CD4-positive, alpha-beta T cell treated with Interleukin-4 for 4 hours (primary cell): Measurements from ENCODE around the gene TMPRSS2.
"Not testable (repeated sequence)": the region's sequence is repeated elsewhere in the genome, so short reads cannot be mapped to it uniquely, and the experiment has no call there.

Experiments used
- DNase-seq: peaks from one replicate; pipeline ENCODE4 v3.0.0-alpha.2; 2020

Gene TMPRSS2

DNA sequence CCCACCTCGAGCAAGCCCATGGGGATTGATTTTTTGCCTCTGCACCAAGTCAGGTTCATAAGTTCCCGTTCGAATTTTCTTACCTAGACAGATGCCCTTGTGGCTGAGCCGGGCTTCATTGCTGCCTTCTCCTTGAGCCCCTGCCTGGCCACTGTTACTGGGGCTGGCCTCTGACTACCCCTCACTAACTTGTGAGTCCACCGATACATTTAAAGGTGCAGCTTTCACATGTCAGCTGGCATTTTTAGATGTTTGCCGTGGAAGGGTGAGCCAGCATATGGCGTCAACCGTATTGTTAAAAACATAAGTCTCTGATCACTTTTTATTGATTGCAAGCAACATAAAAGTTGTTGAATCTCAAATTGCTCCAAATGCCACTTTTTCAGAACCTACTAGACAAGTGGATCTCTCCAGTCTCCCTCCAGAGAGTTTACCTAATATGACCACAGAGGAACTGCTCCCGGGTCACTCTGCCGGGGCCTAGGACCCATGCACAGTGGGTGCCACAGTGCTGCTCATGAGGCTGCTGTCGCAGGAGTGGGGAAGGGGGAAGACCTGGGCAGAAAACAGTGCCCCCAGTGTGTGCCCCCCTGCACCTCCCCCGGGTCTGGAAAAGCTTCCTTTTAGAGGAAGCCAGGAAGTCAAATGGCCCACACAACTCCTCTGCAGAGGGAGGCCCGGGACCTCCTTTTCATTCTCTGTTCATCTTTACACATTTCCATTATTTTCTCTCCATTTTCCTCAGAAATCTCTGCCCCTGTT is 63.1 kb downstream of the TMPRSS2 start:
- no peak for DNase-seq

DNA sequence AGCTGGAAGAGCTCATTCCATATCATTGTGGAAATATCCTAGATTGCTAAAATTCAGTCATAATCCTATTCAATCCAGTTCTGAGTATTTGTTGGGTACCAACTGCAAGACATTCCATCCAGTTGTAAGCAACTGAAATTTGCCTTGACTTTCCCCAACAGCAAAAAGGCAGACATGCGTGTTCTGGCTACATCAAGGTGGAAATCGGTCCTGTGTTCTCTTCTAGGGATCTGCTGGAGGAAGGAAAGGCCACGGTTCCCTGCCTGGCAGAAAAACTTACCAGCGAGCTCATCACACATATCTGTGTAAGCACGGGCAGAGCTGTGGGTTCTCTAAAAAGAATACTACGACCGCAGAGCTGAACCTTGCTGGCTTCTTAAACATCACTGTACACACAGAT is 64.4 kb downstream of the TMPRSS2 start:
- DNase-seq = no peak

DNA sequence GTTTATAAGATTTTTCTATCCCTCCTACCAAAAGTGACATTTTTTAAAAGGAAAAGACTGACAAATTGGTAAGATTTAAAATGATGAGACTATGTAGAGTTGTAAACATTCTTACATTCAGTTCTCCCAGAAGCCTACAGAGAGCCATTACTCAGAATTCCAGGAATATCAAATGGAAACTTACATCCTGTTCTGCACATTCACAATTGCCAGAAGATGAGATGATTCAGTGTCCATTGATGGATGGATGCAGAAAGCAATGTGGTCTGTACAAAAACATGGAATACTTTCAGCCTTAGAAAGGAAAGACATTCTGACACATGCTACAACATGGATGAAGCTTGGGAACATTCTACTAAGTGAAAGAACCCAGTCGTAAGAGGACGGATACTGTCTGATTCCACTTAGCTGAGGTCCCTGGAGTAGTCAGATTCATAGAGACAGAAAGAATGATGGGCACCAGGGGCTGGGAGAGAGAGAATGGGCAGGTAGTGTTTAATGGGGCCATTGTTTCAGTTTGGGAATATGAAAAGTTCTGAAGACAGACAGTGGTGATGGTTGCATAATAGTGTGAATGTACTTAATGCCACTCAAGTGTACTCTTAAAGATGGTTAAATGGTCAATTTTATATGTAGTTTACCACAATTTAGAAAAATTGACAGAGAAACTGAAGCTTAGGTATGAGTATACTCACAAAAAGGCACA is 65.3 kb downstream of the TMPRSS2 start:
- DNase-seq = no peak

DNA sequence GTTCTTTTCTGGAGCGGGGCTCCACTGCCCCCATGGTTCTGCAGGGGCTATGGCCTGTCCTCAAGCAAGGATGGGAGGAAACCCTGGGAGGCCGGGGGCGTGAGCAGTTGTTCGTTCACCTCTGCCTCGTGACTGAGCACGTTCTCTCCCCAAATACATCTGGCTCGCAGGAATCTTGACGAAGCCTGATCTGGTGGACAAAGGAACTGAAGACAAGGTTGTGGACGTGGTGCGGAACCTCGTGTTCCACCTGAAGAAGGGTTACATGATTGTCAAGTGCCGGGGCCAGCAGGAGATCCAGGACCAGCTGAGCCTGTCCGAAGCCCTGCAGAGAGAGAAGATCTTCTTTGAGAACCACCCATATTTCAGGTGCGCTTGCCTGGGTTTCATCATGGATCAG is 66.4 kb downstream of the TMPRSS2 start:
- DNase-seq = no peak

DNA sequence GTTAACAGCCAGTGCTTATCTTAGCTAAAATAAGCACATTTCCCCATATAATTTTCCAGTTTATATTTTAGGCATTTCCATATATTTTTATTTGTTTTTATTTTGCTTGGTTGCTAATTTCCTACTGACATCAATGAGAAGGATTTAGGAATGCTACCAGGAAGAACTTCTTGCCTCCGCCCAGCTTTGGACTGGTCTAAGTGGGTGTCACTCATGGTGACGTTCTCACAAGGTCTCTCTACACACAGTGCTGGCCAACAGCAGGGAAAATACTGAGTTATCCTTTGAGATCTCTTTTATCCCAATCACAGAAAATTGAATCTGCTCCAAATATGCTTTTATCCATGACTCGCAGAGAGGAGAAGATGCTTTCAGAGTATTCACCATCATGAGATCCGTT is 68.7 kb downstream of the TMPRSS2 start:
- DNase-seq = no peak

DNA sequence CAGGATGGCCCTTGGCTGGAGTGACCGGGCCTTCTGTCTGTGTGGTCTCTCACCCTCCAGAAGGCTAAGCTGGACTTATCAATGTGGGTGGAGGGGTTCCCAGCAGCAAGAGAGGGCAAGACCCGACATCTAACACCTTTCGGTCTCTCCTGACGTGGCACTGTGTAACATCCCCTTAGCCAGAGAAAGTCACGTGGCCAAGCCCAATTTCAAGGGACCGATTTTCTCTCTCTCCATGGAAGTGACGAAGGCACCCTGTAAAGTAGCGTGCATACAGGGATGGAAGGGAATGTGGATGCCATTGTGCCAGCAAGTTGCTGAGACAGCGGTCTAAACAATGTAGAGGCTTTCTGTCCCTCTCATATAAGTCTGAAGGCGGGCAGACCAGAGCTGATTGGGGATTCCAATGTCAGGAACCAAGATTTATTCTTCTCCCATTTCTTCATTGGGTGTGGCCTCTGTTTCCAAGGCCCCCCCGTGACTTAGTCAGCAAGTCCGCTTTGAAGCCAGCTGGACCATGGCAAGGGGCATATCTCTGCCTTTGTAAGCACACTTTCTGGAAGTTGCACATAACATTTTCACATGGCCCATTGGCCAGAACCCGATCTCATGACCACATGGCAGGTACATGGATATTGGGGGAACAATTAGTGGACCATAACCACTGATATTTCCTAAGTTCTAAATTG is 69.4 kb downstream of the TMPRSS2 start:
- DNase-seq = no peak

DNA sequence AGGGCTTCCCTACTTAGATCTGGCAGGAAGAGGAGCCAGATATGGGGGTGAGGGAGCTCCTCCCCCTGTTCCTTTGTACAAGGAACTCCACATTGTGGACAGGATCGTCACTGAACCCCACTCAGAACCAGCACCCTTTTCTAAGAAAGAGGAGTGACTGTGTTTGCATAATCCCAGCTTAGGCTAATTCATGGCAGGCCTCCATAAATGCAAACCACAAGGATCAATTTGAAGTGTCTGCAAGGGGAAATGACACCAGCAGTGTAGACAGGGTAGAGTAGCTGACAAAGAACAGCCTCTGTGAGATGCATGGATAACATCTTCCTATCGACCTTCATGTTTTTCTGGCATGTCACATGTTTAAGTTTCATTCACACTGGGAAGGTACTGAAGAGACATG is 70.2 kb downstream of the TMPRSS2 start:
- DNase-seq = no peak

DNA sequence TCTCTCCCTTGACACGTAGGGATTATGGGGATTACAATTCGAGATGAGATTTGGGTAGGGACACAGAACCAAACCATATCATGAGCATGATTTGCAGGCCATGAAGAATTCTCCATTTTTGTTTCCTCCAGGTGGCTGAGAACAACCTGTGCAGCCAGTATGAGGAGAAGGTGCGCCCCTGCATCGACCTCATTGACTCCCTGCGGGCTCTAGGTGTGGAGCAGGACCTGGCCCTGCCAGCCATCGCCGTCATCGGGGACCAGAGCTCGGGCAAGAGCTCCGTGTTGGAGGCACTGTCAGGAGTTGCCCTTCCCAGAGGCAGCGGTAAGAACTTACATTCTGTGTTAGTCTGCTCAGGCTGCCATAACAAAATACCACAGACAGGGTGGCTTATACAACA is 72.3 kb downstream of the TMPRSS2 start:
- DNase-seq = no peak

DNA sequence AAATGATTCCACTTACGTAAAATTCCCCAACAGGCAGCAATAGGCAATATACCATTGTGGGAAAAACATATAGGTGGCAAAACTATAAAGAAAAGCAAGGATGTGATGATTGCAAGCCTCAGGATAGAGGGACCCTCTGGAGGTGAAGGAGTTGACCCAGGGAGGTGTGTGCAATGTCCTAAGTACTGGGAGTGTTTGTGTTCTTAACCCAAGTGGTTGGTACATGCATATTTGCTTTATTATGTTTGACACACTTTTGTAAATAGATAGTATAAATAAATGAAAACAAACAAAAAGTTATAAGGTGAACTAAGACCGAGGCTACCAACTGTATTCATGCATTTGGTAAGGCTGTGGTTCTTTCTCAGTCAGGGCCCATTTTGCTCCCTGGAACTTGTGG is 74.4 kb downstream of the TMPRSS2 start:
- DNase-seq = no peak

DNA sequence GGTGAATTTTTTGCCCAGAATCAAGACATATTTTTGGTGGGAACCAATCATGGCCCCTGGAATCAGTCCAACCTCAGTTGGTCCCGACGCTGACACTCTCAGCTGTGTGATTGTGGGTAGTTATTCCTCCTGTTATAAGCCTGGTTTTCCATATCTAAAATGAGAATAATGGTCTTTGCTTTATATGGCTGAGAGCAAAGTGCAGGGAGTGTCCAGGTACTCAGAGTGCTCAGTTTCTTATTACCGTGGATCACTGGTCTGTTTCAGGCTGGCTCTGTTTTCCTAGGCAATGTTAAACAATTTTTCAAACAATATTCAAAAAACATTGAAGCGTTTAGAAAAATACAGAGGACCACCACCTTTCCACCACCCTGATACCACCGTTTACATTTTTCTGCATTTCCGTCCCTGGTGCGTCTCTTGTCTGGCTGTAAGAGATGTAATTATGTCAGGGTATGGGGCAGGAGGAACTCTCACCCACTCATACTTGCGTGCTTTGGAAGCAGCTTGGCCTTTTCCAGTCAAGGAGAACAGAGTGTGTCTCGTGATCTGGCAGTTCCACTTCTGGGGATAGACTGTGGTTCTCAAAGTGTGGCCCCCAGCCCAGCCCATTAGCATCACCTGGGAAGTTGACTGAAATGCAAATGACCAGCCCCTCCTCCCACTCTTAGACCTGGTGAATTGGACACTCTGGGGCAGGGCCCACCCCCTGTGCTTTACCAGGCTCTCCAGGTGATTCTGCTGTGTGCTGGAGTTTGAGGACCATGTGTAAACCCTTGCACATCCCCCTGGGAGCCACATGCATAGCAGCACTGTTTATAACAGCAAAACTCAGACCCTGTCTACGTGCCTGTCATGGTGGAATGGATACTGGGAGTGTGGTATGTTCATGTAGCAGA is 75.1 kb downstream of the TMPRSS2 start:
- no peak for DNase-seq

DNA sequence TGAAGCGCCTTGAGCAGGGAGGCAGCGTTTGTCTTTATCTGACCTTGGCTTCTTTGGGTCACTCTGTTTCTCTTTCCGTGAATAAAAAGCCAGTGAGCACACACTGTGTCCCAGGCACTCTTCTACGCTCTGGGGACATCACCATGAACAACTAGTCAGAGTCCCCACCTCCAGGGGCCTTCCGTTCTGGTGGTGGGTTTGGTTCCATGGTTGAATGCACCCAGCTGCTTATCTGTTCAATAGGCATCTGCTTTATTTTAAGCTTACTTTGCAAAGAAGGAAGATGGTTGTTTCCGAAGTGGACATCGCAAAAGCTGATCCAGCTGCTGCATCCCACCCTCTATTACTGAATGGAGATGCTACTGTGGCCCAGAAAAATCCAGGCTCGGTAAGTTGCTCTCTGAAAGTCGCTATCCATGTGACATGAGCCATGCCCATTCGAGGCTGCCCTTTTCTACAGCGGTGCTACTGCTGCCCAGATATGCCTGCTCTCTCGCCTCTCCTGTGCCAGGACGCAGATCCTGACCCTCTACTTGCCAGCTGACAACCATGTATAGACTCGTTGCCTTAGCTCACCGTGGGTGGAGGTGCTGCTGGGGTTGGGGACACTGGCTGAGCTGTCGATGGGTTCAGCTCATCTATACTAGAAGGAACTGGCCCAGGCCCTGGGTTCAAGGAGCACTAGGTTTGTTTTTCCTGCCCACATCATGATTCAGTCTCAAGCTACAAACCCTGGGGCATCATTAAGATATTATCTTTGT is 76.0 kb downstream of the TMPRSS2 start:
- no peak for DNase-seq

DNA sequence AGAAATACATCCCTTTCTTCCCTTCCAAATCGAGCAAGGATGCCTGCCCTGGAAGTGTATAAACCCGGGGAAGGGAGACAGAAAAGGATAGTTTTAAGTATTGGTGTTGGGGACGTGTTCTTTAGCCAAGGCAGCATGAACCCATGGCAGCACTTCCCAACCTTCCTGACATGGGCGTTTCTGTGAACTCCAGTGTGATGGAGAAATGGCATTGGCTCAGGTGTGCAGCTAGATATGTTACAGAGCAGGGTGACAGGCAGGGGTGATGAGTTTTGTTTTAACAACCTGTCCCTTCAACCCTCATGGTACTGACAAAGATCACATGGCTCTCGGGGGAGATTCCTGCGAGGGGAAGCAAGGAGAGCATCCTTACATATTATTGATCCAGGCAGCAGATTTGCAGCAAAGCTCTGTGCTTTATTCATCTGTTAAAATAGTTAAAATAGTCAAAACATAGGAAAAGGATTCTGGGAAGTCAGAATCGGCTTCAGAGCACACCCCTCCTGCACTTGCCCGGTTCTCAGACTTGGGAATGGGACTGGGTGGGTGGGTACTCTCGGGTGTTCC is 78.0 kb downstream of the TMPRSS2 start:
- DNase-seq = no peak

DNA sequence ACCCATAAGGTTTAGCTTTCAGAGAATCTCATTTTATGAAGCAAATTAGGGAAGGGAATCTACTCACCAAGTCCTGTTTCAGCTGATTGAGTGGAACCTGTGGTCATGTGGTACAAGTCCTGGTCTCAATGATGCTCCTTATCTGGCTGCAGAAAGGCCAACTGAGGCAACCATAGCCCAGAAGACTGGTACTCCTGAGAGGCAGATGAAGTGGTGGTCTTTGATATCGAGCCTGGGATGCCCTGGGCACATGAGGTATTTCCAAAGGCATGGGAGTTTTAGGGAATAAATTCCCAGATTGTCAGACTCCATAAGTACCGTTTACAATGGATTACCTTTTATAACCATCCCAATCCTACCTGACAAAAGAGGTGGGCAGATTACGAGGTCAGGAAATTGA is 78.7 kb downstream of the TMPRSS2 start:
- DNase-seq = no peak

DNA sequence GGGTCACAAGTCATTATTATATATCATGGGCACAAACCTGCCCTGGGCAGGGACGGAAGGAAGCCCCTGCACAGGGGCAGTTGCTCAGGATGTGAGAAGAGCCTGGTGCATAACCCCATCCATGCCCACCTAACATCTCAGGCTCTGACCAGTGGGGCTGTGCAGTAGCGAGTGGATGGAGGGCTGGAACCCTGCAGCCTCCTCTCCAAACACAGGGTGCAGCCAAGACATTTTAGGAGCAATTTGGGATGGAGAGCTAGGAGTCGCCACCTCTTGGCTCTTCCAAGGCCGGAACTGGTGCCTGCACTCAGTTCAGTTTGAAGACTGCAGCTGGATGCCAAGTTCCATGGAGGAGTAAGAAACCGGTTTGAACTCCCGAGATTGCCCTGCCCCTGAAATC is 79.1 kb downstream of the TMPRSS2 start:
- DNase-seq = no peak

DNA sequence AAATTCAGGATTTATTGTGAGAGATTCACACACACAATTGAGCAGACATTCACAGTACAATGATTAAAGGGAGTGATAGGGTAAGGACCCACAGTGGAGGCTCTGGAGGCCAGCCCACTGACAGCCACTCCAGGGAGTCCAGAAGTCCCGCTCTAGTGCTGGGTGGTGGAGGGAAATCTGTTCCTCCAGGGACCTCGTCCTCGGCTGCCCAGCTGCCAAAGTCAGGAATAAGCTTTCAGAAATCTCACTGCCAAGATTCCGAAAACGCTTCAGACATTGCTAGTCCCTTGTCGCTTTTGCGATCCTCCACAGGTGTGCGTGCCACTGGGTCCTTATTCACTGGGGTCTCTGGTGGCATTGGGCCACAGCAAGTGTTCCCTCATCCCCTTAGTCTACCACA is 79.6 kb downstream of the TMPRSS2 start:
- no peak for DNase-seq

DNA sequence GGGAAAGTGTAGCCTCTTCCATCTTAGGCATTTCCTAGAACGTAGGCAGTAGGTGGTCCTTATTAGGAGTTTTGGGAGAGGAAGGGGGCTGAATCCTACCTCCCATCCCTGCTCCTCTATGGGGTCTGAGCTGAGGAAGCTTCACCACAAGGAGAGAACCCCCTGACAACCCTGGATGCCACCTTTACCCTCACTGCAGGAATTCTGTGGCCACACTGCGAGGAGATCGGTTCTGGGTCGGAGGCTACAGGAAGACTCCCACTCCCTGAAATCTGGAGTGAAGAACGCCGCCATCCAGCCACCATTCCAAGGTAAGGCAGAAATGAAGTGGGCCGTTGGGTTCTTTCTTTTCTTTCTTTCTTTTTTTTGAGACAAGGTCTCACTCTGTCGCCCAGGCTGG is 80.4 kb downstream of the TMPRSS2 start:
- no peak for DNase-seq

DNA sequence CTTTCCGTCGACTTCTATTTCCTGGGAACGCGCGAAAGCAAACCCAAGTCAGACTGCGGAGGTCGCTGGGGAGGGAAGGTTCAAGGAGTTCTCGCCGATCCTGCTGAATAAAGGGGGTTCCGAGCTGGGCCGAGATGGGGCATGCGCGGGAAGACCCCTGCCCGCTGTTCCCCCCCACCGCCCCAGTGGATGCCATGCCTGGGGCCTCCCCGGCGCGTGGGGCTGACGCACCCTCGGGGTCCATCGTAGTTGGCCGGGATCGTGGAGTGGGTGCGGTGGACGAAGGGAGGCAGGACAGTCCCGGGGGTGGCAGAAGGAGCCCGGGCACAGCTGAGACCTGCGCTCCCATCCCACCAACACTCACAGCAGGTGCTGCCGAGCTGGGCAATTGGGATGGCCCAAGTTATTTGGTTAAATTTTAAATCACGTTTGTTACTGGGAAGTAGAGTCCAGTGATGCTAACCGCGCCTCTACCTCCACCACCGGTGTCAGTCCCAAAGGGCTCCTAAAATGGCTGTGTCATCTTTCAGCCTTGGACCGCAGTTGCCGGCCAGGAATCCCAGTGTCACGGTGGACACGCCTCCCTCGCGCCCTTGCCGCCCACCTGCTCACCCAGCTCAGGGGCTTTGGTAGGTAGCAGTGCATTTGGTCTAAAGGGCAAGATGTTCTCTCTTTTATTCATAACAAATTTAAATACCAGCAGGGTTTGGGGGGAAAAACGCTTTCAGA is 81.1 kb downstream of the TMPRSS2 start:
- DNase-seq = no peak

DNA sequence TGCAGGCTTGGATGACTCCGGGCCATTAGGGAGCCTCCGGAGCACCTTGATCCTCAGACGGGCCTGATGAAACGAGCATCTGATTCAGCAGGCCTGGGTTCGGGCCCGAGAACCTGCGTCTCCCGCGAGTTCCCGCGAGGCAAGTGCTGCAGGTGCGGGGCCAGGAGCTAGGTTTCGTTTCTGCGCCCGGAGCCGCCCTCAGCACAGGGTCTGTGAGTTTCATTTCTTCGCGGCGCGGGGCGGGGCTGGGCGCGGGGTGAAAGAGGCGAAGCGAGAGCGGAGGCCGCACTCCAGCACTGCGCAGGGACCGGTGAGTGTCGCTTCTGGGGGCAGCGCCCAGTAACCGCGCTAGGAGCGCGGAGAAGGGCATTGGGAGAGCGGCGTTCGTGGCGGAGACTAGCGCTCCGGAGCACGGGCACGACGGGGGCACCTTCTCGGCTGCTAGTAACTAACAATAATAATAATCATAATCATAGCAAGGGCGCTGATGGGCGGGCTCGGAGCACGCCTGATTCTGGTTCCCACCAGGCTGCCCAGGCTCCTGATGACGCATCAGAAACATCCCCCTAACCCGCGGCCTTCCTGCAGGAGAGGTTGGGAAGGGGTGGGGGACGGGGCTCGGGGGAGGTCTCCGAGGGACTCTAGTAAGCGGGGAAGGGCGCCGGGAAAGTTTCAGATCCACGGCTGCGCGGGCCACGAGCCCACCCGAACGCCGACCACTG is 81.8 kb downstream of the TMPRSS2 start, which contains the start of gene MX1:
Gene MX1 (plus strand): TSS at position 286 of the 722 bp plus-strand sequence. CDS start 5,832 bp downstream, outside the sequence.
- DNase-seq = peak; percentile 85

DNA sequence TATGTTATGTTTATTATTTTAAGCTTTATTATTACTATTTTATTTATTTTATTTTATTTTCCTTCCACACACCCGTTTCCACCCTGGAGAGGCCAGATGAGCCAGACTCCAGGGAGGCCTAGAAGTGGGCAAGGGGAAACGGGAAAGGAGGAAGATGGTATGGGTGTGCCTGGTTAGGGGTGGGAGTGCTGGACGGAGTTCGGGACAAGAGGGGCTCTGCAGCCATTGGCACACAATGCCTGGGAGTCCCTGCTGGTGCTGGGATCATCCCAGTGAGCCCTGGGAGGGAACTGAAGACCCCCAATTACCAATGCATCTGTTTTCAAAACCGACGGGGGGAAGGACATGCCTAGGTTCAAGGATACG is 82.4 kb downstream of the TMPRSS2 start:
- DNase-seq = no peak

DNA sequence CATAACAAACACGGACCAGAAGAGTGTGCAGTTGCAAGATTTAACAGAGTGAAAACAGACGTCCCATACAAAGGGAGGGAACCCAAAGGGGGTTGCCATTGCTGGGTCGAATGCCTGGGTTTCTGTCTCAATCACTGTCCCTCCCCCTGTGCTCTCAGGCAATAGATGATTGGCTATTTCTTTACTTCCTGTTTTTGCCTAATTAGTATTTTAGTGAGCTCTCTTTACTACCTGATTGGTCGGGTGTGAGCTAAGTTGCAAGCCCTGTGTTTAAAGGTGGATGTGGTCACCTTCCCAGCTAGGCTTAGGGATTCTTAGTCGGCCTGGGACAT is 84.7 kb downstream of the TMPRSS2 start:
- DNase-seq = not testable (repeated sequence)
